ENCODE data around the gene NUAK2.

NUAK2 gene

DNA sequence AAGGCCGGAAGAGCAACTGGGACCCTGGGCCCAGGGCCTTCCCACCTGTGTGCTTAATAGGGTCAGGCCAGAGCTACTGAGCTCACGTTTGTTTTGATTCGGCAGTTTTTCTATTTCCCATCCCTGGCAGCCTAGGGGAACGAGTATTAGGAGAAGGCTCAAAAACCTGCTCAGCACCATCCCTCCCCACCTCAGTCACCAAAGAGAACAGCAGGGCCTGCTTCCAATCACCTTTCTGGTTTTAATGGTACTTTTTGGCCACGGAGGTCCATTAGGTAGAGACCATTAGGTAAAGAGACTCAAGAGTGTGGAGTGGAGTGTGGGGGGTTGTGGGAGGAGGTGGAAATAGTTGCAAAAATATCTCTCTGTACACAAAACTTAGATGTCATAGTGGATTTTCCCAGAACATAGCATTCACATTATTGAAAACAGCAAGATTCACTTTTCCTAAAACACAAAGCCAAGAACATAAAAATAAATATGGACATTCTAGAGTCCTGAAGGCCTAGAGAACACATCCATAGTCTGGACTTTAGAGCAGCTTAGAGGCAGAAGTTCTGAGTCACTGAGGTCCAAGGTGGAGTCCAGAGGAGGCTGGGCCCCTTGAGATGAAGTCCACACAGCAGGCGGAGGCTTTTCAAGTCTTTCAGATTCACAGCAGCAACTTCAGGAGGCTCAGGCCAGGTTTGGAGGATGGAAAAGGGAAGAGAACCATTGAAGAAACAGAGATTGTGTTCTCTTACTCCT is 19.5 kb downstream of the NUAK2 start:
- TF ChIP-seq FOXP2 (optimal IDR thresholded peaks at IDR 0.05; ENCODE audit: borderline replicate concordance, extremely low read depth, extremely low read length, insufficient read depth), result no peak
- no peak for TF ChIP-seq TAF1 (IDR thresholded peaks at IDR 0.05; ENCODE audit: borderline replicate concordance, insufficient read depth, low read length)
- TF ChIP-seq SIN3A (IDR thresholded peaks at IDR 0.05; ENCODE audit: borderline replicate concordance, insufficient read depth, low read length), result no peak
- TF ChIP-seq POLR2AphosphoS5 (IDR thresholded peaks at IDR 0.05; ENCODE audit: low read depth, low read length), result no peak
- TF ChIP-seq, protein P1, sequence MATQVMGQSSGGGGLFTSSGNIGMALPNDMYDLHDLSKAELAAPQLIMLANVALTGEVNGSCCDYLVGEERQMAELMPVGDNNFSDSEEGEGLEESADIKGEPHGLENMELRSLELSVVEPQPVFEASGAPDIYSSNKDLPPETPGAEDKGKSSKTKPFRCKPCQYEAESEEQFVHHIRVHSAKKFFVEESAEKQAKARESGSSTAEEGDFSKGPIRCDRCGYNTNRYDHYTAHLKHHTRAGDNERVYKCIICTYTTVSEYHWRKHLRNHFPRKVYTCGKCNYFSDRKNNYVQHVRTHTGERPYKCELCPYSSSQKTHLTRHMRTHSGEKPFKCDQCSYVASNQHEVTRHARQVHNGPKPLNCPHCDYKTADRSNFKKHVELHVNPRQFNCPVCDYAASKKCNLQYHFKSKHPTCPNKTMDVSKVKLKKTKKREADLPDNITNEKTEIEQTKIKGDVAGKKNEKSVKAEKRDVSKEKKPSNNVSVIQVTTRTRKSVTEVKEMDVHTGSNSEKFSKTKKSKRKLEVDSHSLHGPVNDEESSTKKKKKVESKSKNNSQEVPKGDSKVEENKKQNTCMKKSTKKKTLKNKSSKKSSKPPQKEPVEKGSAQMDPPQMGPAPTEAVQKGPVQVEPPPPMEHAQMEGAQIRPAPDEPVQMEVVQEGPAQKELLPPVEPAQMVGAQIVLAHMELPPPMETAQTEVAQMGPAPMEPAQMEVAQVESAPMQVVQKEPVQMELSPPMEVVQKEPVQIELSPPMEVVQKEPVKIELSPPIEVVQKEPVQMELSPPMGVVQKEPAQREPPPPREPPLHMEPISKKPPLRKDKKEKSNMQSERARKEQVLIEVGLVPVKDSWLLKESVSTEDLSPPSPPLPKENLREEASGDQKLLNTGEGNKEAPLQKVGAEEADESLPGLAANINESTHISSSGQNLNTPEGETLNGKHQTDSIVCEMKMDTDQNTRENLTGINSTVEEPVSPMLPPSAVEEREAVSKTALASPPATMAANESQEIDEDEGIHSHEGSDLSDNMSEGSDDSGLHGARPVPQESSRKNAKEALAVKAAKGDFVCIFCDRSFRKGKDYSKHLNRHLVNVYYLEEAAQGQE (IDR thresholded peaks at IDR 0.05; ENCODE audit: insufficient read depth in 1 of 2, low read depth in 2 of 2, low read length in 2 of 2), result no peak

DNA sequence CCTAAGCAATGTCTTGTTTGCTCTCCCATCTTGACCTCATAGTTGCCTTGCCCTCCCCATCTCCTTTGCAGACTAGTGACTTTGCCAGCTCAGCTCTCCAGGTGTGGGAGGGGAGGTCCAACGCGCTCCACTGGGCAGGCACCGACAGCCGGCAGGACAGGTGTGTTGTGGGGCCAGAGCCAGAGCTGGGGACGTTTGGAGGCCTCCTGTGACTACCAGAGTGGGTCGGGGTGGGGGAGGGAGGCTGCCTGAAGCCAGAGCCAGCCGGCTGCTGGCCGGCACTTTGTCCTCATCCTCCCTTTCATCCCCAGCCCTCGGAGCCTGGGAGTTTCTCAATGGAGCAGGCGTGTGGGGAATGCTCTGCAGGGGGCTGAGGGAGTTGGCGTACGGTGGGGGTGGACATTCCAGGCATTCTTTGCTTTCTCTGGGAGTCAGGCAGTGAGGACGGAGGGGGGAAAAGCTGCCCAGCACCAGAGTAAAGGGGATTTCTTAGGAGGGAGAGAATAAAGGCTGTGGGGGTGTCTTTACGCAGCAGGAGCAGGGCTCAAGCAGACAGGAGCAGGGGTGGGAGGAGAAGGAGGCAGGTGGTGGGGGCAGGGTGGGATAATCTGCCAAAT is 20.2 kb downstream of the NUAK2 start:
- no peak for TF ChIP-seq POLR2AphosphoS5 (IDR thresholded peaks at IDR 0.05; ENCODE audit: low read depth, low read length)

DNA sequence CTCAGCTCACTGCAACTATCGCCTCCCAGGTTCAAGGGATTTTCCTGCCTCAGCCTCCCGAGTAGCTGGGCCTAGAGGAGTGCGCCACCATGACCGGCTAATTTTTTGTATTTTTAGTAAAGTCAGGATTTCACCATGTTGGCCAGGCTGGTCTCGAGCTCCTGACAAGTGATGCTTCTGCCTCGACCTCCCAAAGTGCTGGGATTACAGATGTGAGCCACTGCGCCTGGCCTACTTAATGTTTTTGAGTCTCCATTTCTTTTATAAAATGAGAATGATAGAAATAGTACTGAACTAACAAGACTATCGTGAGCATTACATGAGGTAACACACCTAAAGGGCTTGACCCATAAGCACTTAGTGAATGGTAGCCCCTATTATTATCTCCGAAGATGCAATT is 21.4 kb downstream of the NUAK2 start:
- TF ChIP-seq, protein P1 (IDR thresholded peaks at IDR 0.05; ENCODE audit: insufficient read depth in 1 of 2, low read depth in 2 of 2, low read length in 2 of 2), result no peak
- TF ChIP-seq TAF1 (IDR thresholded peaks at IDR 0.05; ENCODE audit: borderline replicate concordance, insufficient read depth, low read length) (no peak), SIN3A (IDR thresholded peaks at IDR 0.05; ENCODE audit: borderline replicate concordance, insufficient read depth, low read length) (no peak)

DNA sequence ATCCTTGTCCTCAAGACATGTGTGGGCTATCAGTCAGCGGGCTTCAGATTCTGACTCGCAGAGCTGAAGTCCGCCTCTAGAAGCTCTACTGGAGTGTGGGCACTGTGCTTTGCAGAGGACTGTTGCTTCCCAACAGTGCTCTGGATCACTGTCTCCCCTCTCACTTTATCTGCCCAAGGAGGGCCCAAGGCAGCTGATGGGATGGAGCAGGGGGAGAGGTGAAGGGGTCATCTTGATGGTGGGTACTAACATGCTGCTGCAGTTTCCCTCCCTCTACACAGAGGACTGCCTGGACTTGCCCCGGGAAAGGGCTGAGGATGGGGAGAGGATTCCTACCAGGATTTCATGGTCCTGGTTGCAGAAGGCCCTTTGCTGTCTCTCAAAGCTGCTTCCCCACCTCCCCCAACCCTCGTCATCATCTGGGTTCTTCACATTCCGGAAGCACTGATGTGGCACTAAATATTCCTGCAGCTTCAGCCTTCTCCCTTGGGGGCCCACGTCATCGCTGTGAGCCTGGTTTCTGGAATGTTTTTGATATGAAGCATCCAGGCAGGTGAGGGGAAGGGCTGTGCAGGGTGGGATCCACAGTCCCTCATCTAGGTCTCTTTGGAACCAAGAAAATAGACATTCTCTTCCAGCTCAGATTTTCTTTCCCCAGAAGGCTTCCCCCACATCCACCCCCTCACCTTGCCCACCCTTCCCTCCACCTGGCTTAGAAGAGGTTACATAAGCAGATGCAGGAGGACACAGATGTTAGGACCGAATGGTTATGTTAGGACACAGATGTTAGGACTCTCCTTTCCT is 23.2 kb downstream of the NUAK2 start:
- TF ChIP-seq TAF1 (IDR thresholded peaks at IDR 0.05; ENCODE audit: borderline replicate concordance, insufficient read depth, low read length) (no peak), FOXP2 (optimal IDR thresholded peaks at IDR 0.05; ENCODE audit: borderline replicate concordance, extremely low read depth, extremely low read length, insufficient read depth) (no peak), SIN3A (IDR thresholded peaks at IDR 0.05; ENCODE audit: borderline replicate concordance, insufficient read depth, low read length) (no peak), POLR2AphosphoS5 (IDR thresholded peaks at IDR 0.05; ENCODE audit: low read depth, low read length) (no peak)
- TF ChIP-seq, protein P1 (IDR thresholded peaks at IDR 0.05; ENCODE audit: insufficient read depth in 1 of 2, low read depth in 2 of 2, low read length in 2 of 2), result no peak

DNA sequence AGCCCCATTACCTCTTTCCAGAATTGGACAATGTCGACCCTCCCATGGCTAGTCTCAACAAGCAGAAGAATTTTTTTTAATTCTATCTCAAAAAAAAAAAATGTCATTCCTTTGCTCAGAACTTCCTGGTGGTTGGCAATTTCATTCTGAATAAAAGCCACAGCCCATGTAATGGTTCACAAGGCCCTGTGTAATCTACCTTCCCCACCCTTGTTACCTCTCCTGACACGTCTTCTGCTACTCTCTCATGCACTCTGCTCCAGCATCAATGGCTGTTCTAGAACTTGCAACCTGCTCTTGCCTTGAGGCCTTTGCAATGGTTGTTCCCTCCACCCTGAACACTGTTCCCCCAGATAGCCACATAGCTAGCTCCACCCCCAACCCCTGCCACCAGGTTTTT is 25.4 kb downstream of the NUAK2 start:
- TF ChIP-seq, protein P1 (IDR thresholded peaks at IDR 0.05; ENCODE audit: insufficient read depth in 1 of 2, low read depth in 2 of 2, low read length in 2 of 2), result no peak
- TF ChIP-seq TAF1 (IDR thresholded peaks at IDR 0.05; ENCODE audit: borderline replicate concordance, insufficient read depth, low read length) (no peak), POLR2AphosphoS5 (IDR thresholded peaks at IDR 0.05; ENCODE audit: low read depth, low read length) (no peak), FOXP2 (optimal IDR thresholded peaks at IDR 0.05; ENCODE audit: borderline replicate concordance, extremely low read depth, extremely low read length, insufficient read depth) (no peak), SIN3A (IDR thresholded peaks at IDR 0.05; ENCODE audit: borderline replicate concordance, insufficient read depth, low read length) (no peak)
